ENCODE measurements around the gene RPS6KA5. TPM values are rescaled to one million over a fixed set of nuclear protein-coding genes. Genes with fewer than 3 reads are reported as not detected.
"Not testable (repeated sequence)": the region's sequence is repeated elsewhere in the genome, so short reads cannot be mapped to it uniquely, and the experiment has no call there.

Gene RPS6KA5
- polyA plus RNA-seq, 2 of the 4 experiments (the other 2 are of a cell fraction): 2.2 to 4.1 TPM

GRCh38 chr14:90956273-90956672 lies 104.2 kb downstream of the RPS6KA5 start:
- Histone ChIP-seq H3K4me3 (no peak overlapping the region), H3K9me3 (peaks cover 23% of the 10 kb centered on the region), H3K27ac (no peak overlapping the region), H3K4me2 (no peak overlapping the region), H3K4me1 (no peaks in the 10 kb centered on the region)
- POLR2A ChIA-PET: no interaction called here
- DNase-seq (ENCODE audit: low read depth in 1 of 2, low spot score in 1 of 2) (no peak), FAIRE-seq (no peak), ATAC-seq (no peak)
- CTCF ChIA-PET: interaction anchor here (0.7 kb wide), 1 partner anchor 27 kb away, joined by 3 read pairs; no protein-coding TSS in a partner anchor
- no peak for TF ChIP-seq RFX5 (IDR thresholded peaks at IDR 0.05)
- TF ChIP-seq FOSB (CRISPR knock-in tag; IDR thresholded peaks at IDR 0.05): no peak
- TF ChIP-seq KDM5A (IDR thresholded peaks at IDR 0.05): no peak
- TF ChIP-seq CHD4 (IDR thresholded peaks at IDR 0.05; ENCODE audit: borderline replicate concordance): no peak
- no peak for TF ChIP-seq BCL3 (IDR thresholded peaks at IDR 0.05)
- TF ChIP-seq TFCP2L1 (CRISPR knock-in tag; IDR thresholded peaks at IDR 0.05): no peak
- TF ChIP-seq SMC3 (IDR thresholded peaks at IDR 0.05): no peak
- no peak for TF ChIP-seq JUNB (IDR thresholded peaks at IDR 0.05)
- TF ChIP-seq POLR2A (IDR thresholded peaks at IDR 0.05; ENCODE audit: low read length): no peak
- TF ChIP-seq PHF8 (IDR thresholded peaks at IDR 0.05; ENCODE audit: borderline replicate concordance, low read depth): no peak
- TF ChIP-seq E2F6 (IDR thresholded peaks at IDR 0.05; ENCODE audit: borderline replicate concordance, low read depth): no peak
- TF ChIP-seq ELK1 (IDR thresholded peaks at IDR 0.05; ENCODE audit: low read depth, low read length): no peak
- TF ChIP-seq USF2 (IDR thresholded peaks at IDR 0.05): no peak
- TF ChIP-seq ZFP36 (IDR thresholded peaks at IDR 0.05; ENCODE audit: borderline replicate concordance, partially characterized antibody): no peak
- no peak for TF ChIP-seq HOXB13 (CRISPR knock-in tag; IDR thresholded peaks at IDR 0.05; ENCODE audit: low read depth)

- POLR2A ChIA-PET; DNase-seq (ENCODE audit: low read depth in 1 of 2, low spot score in 1 of 2); ATAC-seq; H3K4me2 ChIP-seq; H3K4me1 ChIP-seq; H3K27ac ChIP-seq; H3K4me3 ChIP-seq; FAIRE-seq; CTCF ChIA-PET: not testable (repeated sequence)
- 39% methylated on average over 2 of the region's 2 CpGs for WGBS (ENCODE audit: missing lambda C conversion rate)
- H3K9me3 ChIP-seq: peaks cover 23% of the 10 kb centered on the region
Observed at GRCh38 chr14:90953643-90954042, 106.8 kb downstream of the RPS6KA5 start.

GRCh38 chr14:90943367-90943766 lies 117.1 kb downstream of the RPS6KA5 start:
- CTCF ChIA-PET: interaction anchor here (0.7 to 1.5 kb wide), 2 partner anchors 40 to 370 kb away, joined by 3 to 5 read pairs; no protein-coding TSS in a partner anchor
- no peak overlapping the region for H3K4me2 ChIP-seq
- WGBS (ENCODE audit: missing lambda C conversion rate): 75% methylated on average over 3 of the region's 3 CpGs
- no peak overlapping the region for H3K27ac ChIP-seq
- no peaks in the 10 kb centered on the region for H3K4me1 ChIP-seq
- H3K9me3 ChIP-seq: peaks cover 17% of the 10 kb centered on the region; the same call in 1 of the 3 replicates
- DNase-seq (ENCODE audit: low read depth in 1 of 2, low spot score in 1 of 2) (no peak), FAIRE-seq (no peak), ATAC-seq (no peak)
- POLR2A ChIA-PET: no interaction called here
- H3K4me3 ChIP-seq: no peak overlapping the region
- TF ChIP-seq CHD2 (IDR thresholded peaks at IDR 0.05; ENCODE audit: low read length, partially characterized antibody) (no peak), CBX2 (IDR thresholded peaks at IDR 0.05; ENCODE audit: borderline replicate concordance, low read depth) (no peak), ZNF302 (CRISPR knock-in tag; IDR thresholded peaks at IDR 0.05) (no peak), MYC (IDR thresholded peaks at IDR 0.05; ENCODE audit: borderline replicate concordance, low read length) (no peak), ELK1 (IDR thresholded peaks at IDR 0.05; ENCODE audit: low read depth, low read length) (no peak), JUN (IDR thresholded peaks at IDR 0.05) (no peak), FOSL2 (IDR thresholded peaks at IDR 0.05) (no peak), FOSL2 (CRISPR knock-in tag; IDR thresholded peaks at IDR 0.05) (no peak), BCL3 (IDR thresholded peaks at IDR 0.05) (no peak), PHF8 (IDR thresholded peaks at IDR 0.05; ENCODE audit: borderline replicate concordance, low read depth) (no peak), MAX (IDR thresholded peaks at IDR 0.05) (no peak), HEYL (CRISPR knock-in tag; IDR thresholded peaks at IDR 0.05) (no peak), MAFK (IDR thresholded peaks at IDR 0.05; ENCODE audit: partially characterized antibody) (no peak), ZFP36 (IDR thresholded peaks at IDR 0.05; ENCODE audit: borderline replicate concordance, partially characterized antibody) (no peak), POLR2AphosphoS2 (conservative IDR thresholded peaks at IDR 0.05; ENCODE audit: low read length) (no peak), HMGXB4 (CRISPR knock-in tag; IDR thresholded peaks at IDR 0.05; ENCODE audit: borderline replicate concordance) (no peak)
